SU-DHL-6 (cell line): ENCODE measurements around the gene ARL2.

Source experiments
- H2AFZ ChIP-seq: fragments of 200-600 bp; sonication (generic); 2 replicates; pipeline ENCODE4 v1.6.1; 2014; ENCODE audit warnings: low read depth, mild to moderate bottlenecking, moderate library complexity, mixed read lengths, antibody characterized with exemption, low read length; ENCODE audit not compliant: severe bottlenecking
- H3F3A ChIP-seq: fragments of 200-600 bp; shearing (Covaris generic); 2 replicates; pipeline ENCODE4 v1.6.0; 2016; ENCODE audit warnings: antibody characterized with exemption, mild to moderate bottlenecking; ENCODE audit not compliant: insufficient read depth
- H3K27ac ChIP-seq: fragments of 200-600 bp; sonication (generic); 2 replicates; pipeline ENCODE4 v1.5.1; 2016; ENCODE audit warnings: low read depth, mild to moderate bottlenecking, low read length, moderate library complexity, mixed read lengths
- H3K27me3 ChIP-seq: fragments of 200-600 bp; sonication (generic), shearing (Covaris generic); 2 replicates; pipeline ENCODE4 v1.6.0; 2014; ENCODE audit warnings: mild to moderate bottlenecking, low read length
- H3K36me3 ChIP-seq: fragments of 200-600 bp; sonication (generic); 2 replicates; pipeline ENCODE4 v1.6.1; 2014; ENCODE audit warnings: mild to moderate bottlenecking, low read length, mixed read lengths
- H3K4me2 ChIP-seq: fragments of 300-600, 200-600 bp; shearing (Covaris generic), sonication (generic); 2 replicates; pipeline ENCODE4 v1.6.0; 2014; ENCODE audit warnings: low read length, low read depth, mild to moderate bottlenecking; ENCODE audit not compliant: poor library complexity, severe bottlenecking
- H3K4me3 ChIP-seq: fragments of 200-600 bp; sonication (generic); 2 replicates; pipeline ENCODE4 v1.5.1; 2014; ENCODE audit warnings: antibody characterized with exemption, low read length, mild to moderate bottlenecking, mixed read lengths; ENCODE audit not compliant: insufficient read depth, poor library complexity, severe bottlenecking
- H3K79me2 ChIP-seq: fragments of 200-600 bp; sonication (generic); 2 replicates; pipeline ENCODE4 v1.6.1; 2014; ENCODE audit warnings: mild to moderate bottlenecking, low read length, moderate library complexity; ENCODE audit not compliant: insufficient read depth
- H3K9ac ChIP-seq: fragments of 200-600 bp; sonication (generic); 2 replicates; pipeline ENCODE4 v1.7.0; 2014; ENCODE audit warnings: mild to moderate bottlenecking, low read length
- H3K9me2 ChIP-seq: fragments of 200-600 bp; sonication (generic); replicated peaks from 2 replicates; pipeline ENCODE4 v1.6.1; 2014; ENCODE audit warnings: low read length; ENCODE audit not compliant: insufficient read depth
- H3K9me3 ChIP-seq: fragments of 200-600 bp; sonication (generic); 2 replicates; pipeline ENCODE4 v1.6.1; 2014; ENCODE audit warnings: low read length, mixed read lengths; ENCODE audit not compliant: insufficient read depth
- H4K20me1 ChIP-seq: fragments of 200-600 bp; sonication (generic); 2 replicates; pipeline ENCODE4 v1.6.1; 2014; ENCODE audit warnings: low read depth, mild to moderate bottlenecking, antibody characterized with exemption, low read length, moderate library complexity, mixed read lengths
- CTCF ChIP-seq: fragments of 200-600 bp; sonication (generic); IDR thresholded peaks from one replicate; pipeline ENCODE4 v1.5.1; 2017; ENCODE audit warnings: antibody characterized with exemption, mild to moderate bottlenecking, low read length, moderate library complexity; ENCODE audit not compliant: insufficient read depth, poor library complexity, severe bottlenecking
- EZH2phosphoT487 ChIP-seq: fragments of 200-600 bp; sonication (generic), shearing (Covaris generic); conservative IDR thresholded peaks from 2 replicates; pipeline ENCODE4 v1.6.1; 2018; ENCODE audit warnings: mild to moderate bottlenecking, antibody characterized with exemption, low read length, moderate library complexity, mixed read lengths

The ARL2 gene

GRCh38 chr11:65045061-65045460 is 31.1 kb downstream of the ARL2 start:
- Histone ChIP-seq H3K79me2 (peaks cover 14% of the 10 kb centered on the region; the same call in 1 of the 2 replicates), H3K9me2 (no peaks in the 10 kb centered on the region), H3K36me3 (no peaks in the 10 kb centered on the region), H3K27me3 (no peaks in the 10 kb centered on the region), H3K9me3 (no peaks in the 10 kb centered on the region), H4K20me1 (no peaks in the 10 kb centered on the region), H3K4me3 (no peak overlapping the region), H3K27ac (no peak overlapping the region), H3K9ac (no peak overlapping the region), H3K4me2 (no peak overlapping the region), H3F3A (no peaks in the 10 kb centered on the region; the same call in 1 of the 2 replicates), H2AFZ (no peak overlapping the region)
- no peak for TF ChIP-seq EZH2phosphoT487
- TF ChIP-seq CTCF, result no peak

GRCh38 chr11:65045728-65046127 is 31.8 kb downstream of the ARL2 start:
- TF ChIP-seq EZH2phosphoT487 (no peak), CTCF (no peak)
- no peak overlapping the region for H3K9ac ChIP-seq
- H3K9me2 ChIP-seq, result no peaks in the 10 kb centered on the region
- no peak overlapping the region for H3K4me2 ChIP-seq
- no peaks in the 10 kb centered on the region for H3K9me3 ChIP-seq
- H4K20me1 ChIP-seq, result no peaks in the 10 kb centered on the region
- no peaks in the 10 kb centered on the region for H3F3A ChIP-seq
- H3K4me3 ChIP-seq, result no peak overlapping the region
- H2AFZ ChIP-seq, result no peak overlapping the region
- H3K27me3 ChIP-seq, result no peaks in the 10 kb centered on the region
- peaks cover 14% of the 10 kb centered on the region; the same call in 1 of the 2 replicates for H3K79me2 ChIP-seq
- H3K27ac ChIP-seq, result no peak overlapping the region
- no peaks in the 10 kb centered on the region for H3K36me3 ChIP-seq

GRCh38 chr11:65047581-65048422 is 33.8 kb downstream of the ARL2 start:
- no peaks in the 10 kb centered on the region for H3K9me3 ChIP-seq
- H3K9ac ChIP-seq, result no peak overlapping the region
- H3K27me3 ChIP-seq, result no peaks in the 10 kb centered on the region
- no peak overlapping the region for H3K27ac ChIP-seq
- no peaks in the 10 kb centered on the region for H4K20me1 ChIP-seq
- TF ChIP-seq EZH2phosphoT487 (no peak), CTCF (no peak)
- no peaks in the 10 kb centered on the region for H3K9me2 ChIP-seq
- H3K79me2 ChIP-seq, result 0 out of 2 replicates have a peak, but pooled peaks cover 2% of the 10 kb centered on the region
- no peak overlapping the region for H3K4me2 ChIP-seq
- no peak overlapping the region for H3K4me3 ChIP-seq
- no peaks in the 10 kb centered on the region for H3F3A ChIP-seq
- no peak overlapping the region for H2AFZ ChIP-seq
- H3K36me3 ChIP-seq, result no peaks in the 10 kb centered on the region
